Left colon (tissue), 2 donors: ENCODE data around the gene UHRF2. TPM values are rescaled to one million over a fixed set of nuclear protein-coding genes. Genes with fewer than 3 reads are reported as not detected.
"Not testable (repeated sequence)": the region's sequence is repeated elsewhere in the genome, so short reads cannot be mapped to it uniquely, and the experiment has no call there.

Experiments
- ATAC-seq: fragments of 200-7000 bp; cut with Tn5 transposase; one replicate; pipeline ENCODE4 v1.9.1; 2020; ENCODE audit warnings: mild to moderate bottlenecking, moderate library complexity
- DNase-seq, 2 donors: peaks; one replicate each; pipeline ENCODE4 v3.0.0-alpha.2; 2020
- intact Hi-C, 2 donors: fragments of 100-400 bp; cut with DNase I in 1 of 2; cut with micrococcal nuclease in 1 of 2; formaldehyde crosslinking; loops; one replicate each; pipeline versions ENCODE4 v1.11.2 to v1.14.0; 2022; cut with DNase I, micrococcal nuclease
- total RNA-seq, 2 donors: library from RNA; stranded (reverse); fragmentation: NEBNext Ultra II Directional; extraction: Animal tissue kit (Norgen Biotek cat#: 25700); gene quantifications; one replicate each; pipeline ENCODE4 v1.2.1, GENCODE V29; 2021
- donor health status: DM: no; HTN: no; CAD: no.
- donor health status: DM: yes; HTN: yes; CAD: no.

The UHRF2 gene
- total RNA-seq, 2 donors from 2014 or later, result 28.5 to 29.1 TPM

GRCh38 chr9:6467006-6467625 lies 54.1 kb downstream of the UHRF2 start:
- intact Hi-C loops, result no loop called here
- ATAC-seq, result no peak

GRCh38 chr9:6471231-6471850 lies 58.3 kb downstream of the UHRF2 start:
- intact Hi-C loops, result no loop called here
- DNase-seq (no peak), ATAC-seq (no peak)

More at GRCh38 chr9:6467006-6467625, 54.1 kb downstream of the UHRF2 start:
- no peak for DNase-seq

GRCh38 chr9:6473151-6473550 lies 60.2 kb downstream of the UHRF2 start:
- intact Hi-C loops, result no loop called here
- ATAC-seq (no peak), DNase-seq (no peak)

- DNase-seq, result no peak
- intact Hi-C loops, result no loop called here
- peak; percentile 90 for ATAC-seq
These were observed 67.0 kb downstream of the UHRF2 start for GRCh38 chr9:6479959-6480358.

GRCh38 chr9:6484210-6484609 lies 71.2 kb downstream of the UHRF2 start:
- no peak for DNase-seq
- intact Hi-C loops, result no loop called here
- ATAC-seq, result no peak

- no peak for ATAC-seq
- intact Hi-C loops, result no loop called here
- no peak for DNase-seq
These were observed 75.4 kb downstream of the UHRF2 start for GRCh38 chr9:6488395-6488794.

- intact Hi-C loops, result no loop called here
- DNase-seq (no peak), ATAC-seq (no peak)
These were observed 76.1 kb downstream of the UHRF2 start for GRCh38 chr9:6489099-6489498.

GRCh38 chr9:6490863-6491262 lies 77.9 kb downstream of the UHRF2 start:
- no peak for DNase-seq

GRCh38 chr9:6495466-6495865 lies 82.5 kb downstream of the UHRF2 start:
- DNase-seq (no peak), ATAC-seq (no peak)
- intact Hi-C loops, result no loop called here

More at GRCh38 chr9:6490863-6491262, 77.9 kb downstream of the UHRF2 start:
- intact Hi-C loops, result no loop called here
- ATAC-seq, result no peak

GRCh38 chr9:6498982-6499381 lies 86.0 kb downstream of the UHRF2 start:
- intact Hi-C loops, result no loop called here
- ATAC-seq (no peak), DNase-seq (no peak)

GRCh38 chr9:6501526-6502210 lies 88.7 kb downstream of the UHRF2 start:
- ATAC-seq (no peak), DNase-seq (no peak)
- intact Hi-C loops, result no loop called here

- DNase-seq (no peak), ATAC-seq (peak; percentile 80)
- intact Hi-C loops, result no loop called here
These were observed 89.4 kb downstream of the UHRF2 start for GRCh38 chr9:6502399-6502798.

- intact Hi-C loops, result no loop called here
These were observed 93.6 kb downstream of the UHRF2 start for GRCh38 chr9:6506571-6506970.

GRCh38 chr9:6512085-6512657 lies 99.2 kb downstream of the UHRF2 start:
- intact Hi-C loops, result loop anchor here in 1 of 2 donors (10.0 kb wide), 1 partner anchor 153 kb away; no protein-coding TSS in a partner anchor
- DNase-seq (no peak), ATAC-seq (no peak)

More at GRCh38 chr9:6506571-6506970, 93.6 kb downstream of the UHRF2 start:
- DNase-seq, result no peak
- ATAC-seq, result no peak

- intact Hi-C loops, result no loop called here
- DNase-seq (no peak), ATAC-seq (no peak)
These were observed 109.3 kb downstream of the UHRF2 start for GRCh38 chr9:6522263-6522662.

GRCh38 chr9:6525326-6526045 lies 112.5 kb downstream of the UHRF2 start:
- no peak for ATAC-seq
- intact Hi-C loops, result no loop called here
- no peak for DNase-seq

- intact Hi-C loops, result no loop called here
- DNase-seq (no peak), ATAC-seq (no peak)
These were observed 122.6 kb downstream of the UHRF2 start for GRCh38 chr9:6535594-6535993.

GRCh38 chr9:6538666-6539071 lies 125.7 kb downstream of the UHRF2 start:
- DNase-seq (no peak), ATAC-seq (no peak)
- intact Hi-C loops, result no loop called here

GRCh38 chr9:6542617-6543016 lies 129.6 kb downstream of the UHRF2 start:
- intact Hi-C loops, ATAC-seq, DNase-seq: not testable (repeated sequence)
